Thyroid gland (tissue), 4 donors: Measurements from ENCODE around the gene THSD7B.

Source experiments
- CTCF ChIP-seq, 6 experiments: fragments of 200-600 bp in 3 of 6; fragments of 450-650 bp in 3 of 6; sonication (generic) in 3 of 6; IDR thresholded peaks; one replicate each; pipeline ENCODE4 v1.5.1; 2016 to 2019; ENCODE audit warnings: antibody characterized with exemption in 6 of 6, mild to moderate bottlenecking in 2 of 6, inconsistent platforms in 1 of 6, moderate library complexity in 1 of 6
- POLR2A ChIP-seq, 2 donors: fragments of 450-650 bp; IDR thresholded peaks; one replicate each; pipeline ENCODE4 v1.6.1; 2017; ENCODE audit warnings: antibody characterized with exemption in 2 of 2, mild to moderate bottlenecking in 2 of 2, moderate library complexity in 1 of 2

- no peak for TF ChIP-seq CTCF (IDR thresholded peaks at IDR 0.05)
- no peak for TF ChIP-seq POLR2A (IDR thresholded peaks at IDR 0.05)
Measured at GRCh38 chr2:136863468-136863867, 98.1 kb downstream of the THSD7B start.
